Measurements from ENCODE around the gene DRICH1. TPM values are rescaled to one million over a fixed set of nuclear protein-coding genes. Genes with fewer than 3 reads are reported as not detected.

The DRICH1 gene
- total RNA-seq, 1 experiment from 2014 or later = not detected

Other genes with a start within 250 kb of the DRICH1 start
- not detected in 2 replicates for gene IGLL1, start 52.0 kb downstream of the DRICH1 start, total RNA-seq (2014; rRNA removed; shearing (Covaris generic))
- not detected in 2 replicates for gene RGL4, start 58.7 kb upstream of the DRICH1 start, total RNA-seq (2014; rRNA removed; shearing (Covaris generic))
- not detected in 2 replicates for gene ZNF70, start 118.8 kb upstream of the DRICH1 start, total RNA-seq (2014; rRNA removed; shearing (Covaris generic))
- not detected in 2 replicates for gene VPREB3, start 122.1 kb upstream of the DRICH1 start, total RNA-seq (2014; rRNA removed; shearing (Covaris generic))
- not detected in 2 replicates for gene C22orf15, start 130.7 kb upstream of the DRICH1 start, total RNA-seq (2014; rRNA removed; shearing (Covaris generic))
- gene CHCHD10, start 135.7 kb upstream of the DRICH1 start, total RNA-seq (2014; rRNA removed; shearing (Covaris generic)) = not detected in 2 replicates
- gene MMP11, start 140.5 kb upstream of the DRICH1 start, total RNA-seq (2014; rRNA removed; shearing (Covaris generic)) = not detected in 2 replicates
- gene SMARCB1, start 154.6 kb upstream of the DRICH1 start, total RNA-seq (2014; rRNA removed; shearing (Covaris generic)) = not detected in 2 replicates
- gene DERL3, start 206.7 kb upstream of the DRICH1 start, total RNA-seq (2014; rRNA removed; shearing (Covaris generic)) = not detected in 2 replicates
- gene SLC2A11, start 225.6 kb upstream of the DRICH1 start, total RNA-seq (2014; rRNA removed; shearing (Covaris generic)) = not detected in 2 replicates

All from G401 (cell line).